GM19463 (cell line): ENCODE measurements around the gene CNTNAP2.
"Not testable (repeated sequence)": the region's sequence is repeated elsewhere in the genome, so short reads cannot be mapped to it uniquely, and the experiment has no call there.

Experiments
- ATAC-seq: cut with Tn5 transposase; IDR thresholded peaks from one replicate; pipeline ENCODE4 v1.9.1; 2021; ENCODE audit warnings: mild to moderate bottlenecking, moderate library complexity; ENCODE audit not compliant: unreplicated experiment

The CNTNAP2 gene

GRCh38 chr7:147664541-147664940 lies 1547.9 kb downstream of the CNTNAP2 start:
- no peak for ATAC-seq

- ATAC-seq, result no peak
Measured at GRCh38 chr7:147670759-147671158, 1554.2 kb downstream of the CNTNAP2 start.

- no peak for ATAC-seq
Measured at GRCh38 chr7:147674705-147675104, 1558.1 kb downstream of the CNTNAP2 start.

- no peak for ATAC-seq
Measured at GRCh38 chr7:147678943-147679342, 1562.3 kb downstream of the CNTNAP2 start.

- no peak for ATAC-seq
Measured at GRCh38 chr7:147681530-147681929, 1564.9 kb downstream of the CNTNAP2 start.

- no peak for ATAC-seq
Measured at GRCh38 chr7:147700702-147701101, 1584.1 kb downstream of the CNTNAP2 start.

GRCh38 chr7:147707926-147708325 lies 1591.3 kb downstream of the CNTNAP2 start:
- no peak for ATAC-seq

GRCh38 chr7:147708871-147709270 lies 1592.3 kb downstream of the CNTNAP2 start:
- no peak for ATAC-seq

- no peak for ATAC-seq
Measured at GRCh38 chr7:147711447-147711846, 1594.8 kb downstream of the CNTNAP2 start.

- ATAC-seq, result no peak
Measured at GRCh38 chr7:147721962-147722830, 1605.6 kb downstream of the CNTNAP2 start.

- ATAC-seq, result no peak
Measured at GRCh38 chr7:147723536-147723935, 1606.9 kb downstream of the CNTNAP2 start.

- ATAC-seq, result no peak
Measured at GRCh38 chr7:147731311-147731710, 1614.7 kb downstream of the CNTNAP2 start.

GRCh38 chr7:147737559-147738214 lies 1621.1 kb downstream of the CNTNAP2 start:
- not testable (repeated sequence) for ATAC-seq

GRCh38 chr7:147742301-147742700 lies 1625.7 kb downstream of the CNTNAP2 start:
- no peak for ATAC-seq

- ATAC-seq, result no peak
Measured at GRCh38 chr7:147756300-147756699, 1639.7 kb downstream of the CNTNAP2 start.

- ATAC-seq, result no peak
Measured at GRCh38 chr7:147759327-147759943, 1642.8 kb downstream of the CNTNAP2 start.

- no peak for ATAC-seq
Measured at GRCh38 chr7:147765301-147765700, 1648.7 kb downstream of the CNTNAP2 start.

GRCh38 chr7:147771344-147771743 lies 1654.7 kb downstream of the CNTNAP2 start:
- ATAC-seq, result no peak

- no peak for ATAC-seq
Measured at GRCh38 chr7:147774461-147774860, 1657.9 kb downstream of the CNTNAP2 start.

- ATAC-seq, result no peak
Measured at GRCh38 chr7:147775516-147776284, 1659.1 kb downstream of the CNTNAP2 start.

- ATAC-seq, result no peak
Measured at GRCh38 chr7:147777309-147777708, 1660.7 kb downstream of the CNTNAP2 start.
